OCI-LY7 (cell line): ENCODE data around the gene ANXA4. TPM values are rescaled to one million over a fixed set of nuclear protein-coding genes. Genes with fewer than 3 reads are reported as not detected.

Experiments used
- BruUV-seq: library from RNA; stranded (reverse); fragments of 400-500 nt; replicated peaks from 2 replicates; lab custom pipeline; 2021; lab: Mats Ljungman, UMichigan
- CTCF ChIA-PET: fragments of 300-600 bp; sonication (Branson Sonifier 250); formaldehyde crosslinking; loops from one replicate; lab custom pipeline; 2022; ENCODE audit warnings: antibody characterized with exemption; ENCODE audit not compliant: unreplicated experiment; lab: Charles Lee
- POLR2A ChIA-PET: fragments of 300-600 bp; sonication (Branson Sonifier 250); formaldehyde crosslinking; loops from one replicate; lab custom pipeline; 2022; ENCODE audit warnings: antibody characterized with exemption; lab: Charles Lee
- DNase-seq: peaks from one replicate; pipeline ENCODE4 v3.0.0-alpha.2; 2015; ENCODE audit warnings: low spot score
- H2AFZ ChIP-seq: fragments of 200-600 bp; sonication (generic), shearing (Covaris generic); 2 replicates; pipeline ENCODE4 v1.6.1; 2014; ENCODE audit warnings: mild to moderate bottlenecking, antibody characterized with exemption, low read length, moderate library complexity
- H3K27ac ChIP-seq: fragments of 200-600 bp; sonication (generic); 2 replicates; pipeline ENCODE4 v1.5.1; 2014; ENCODE audit warnings: mixed run types, low read depth, mild to moderate bottlenecking, moderate library complexity, low read length, inconsistent platforms; ENCODE audit not compliant: poor library complexity, severe bottlenecking
- H3K36me3 ChIP-seq: fragments of 200-600 bp; sonication (generic); 2 replicates; pipeline ENCODE4 v1.6.1; 2014; ENCODE audit warnings: mild to moderate bottlenecking, antibody characterized with exemption, low read length, moderate library complexity, mixed read lengths; ENCODE audit not compliant: insufficient read depth
- H3K4me1 ChIP-seq: fragments of 200-600 bp; sonication (generic); 2 replicates; pipeline ENCODE4 v1.5.1; 2014; ENCODE audit warnings: mild to moderate bottlenecking, low read length; ENCODE audit not compliant: insufficient read depth, poor library complexity, severe bottlenecking
- H3K4me2 ChIP-seq: fragments of 200-600 bp; sonication (generic); 2 replicates; pipeline ENCODE4 v1.6.1; 2014; ENCODE audit warnings: mild to moderate bottlenecking, low read length
- H3K4me3 ChIP-seq: fragments of 200-600 bp; sonication (generic); 2 replicates; pipeline ENCODE4 v1.5.1; 2014; ENCODE audit warnings: mild to moderate bottlenecking, low read depth, low read length; ENCODE audit not compliant: poor library complexity, severe bottlenecking
- H3K79me2 ChIP-seq: fragments of 200-600 bp; sonication (generic); 2 replicates; pipeline ENCODE4 v1.6.1; 2016; ENCODE audit warnings: low read depth, mild to moderate bottlenecking, low read length, moderate library complexity, mixed read lengths; ENCODE audit not compliant: insufficient read depth
- H3K9me2 ChIP-seq: fragments of 200-600 bp; sonication (generic); 2 replicates; pipeline ENCODE4 v1.6.1; 2016; ENCODE audit warnings: mild to moderate bottlenecking, low read length, mixed read lengths; ENCODE audit not compliant: insufficient read depth
- H3K9me3 ChIP-seq: fragments of 200-600 bp; sonication (generic); 2 replicates; pipeline ENCODE4 v1.6.1; 2014; ENCODE audit warnings: mild to moderate bottlenecking, mixed run types, low read length, mixed read lengths
- H4K20me1 ChIP-seq: fragments of 200-600 bp; sonication (generic); 2 replicates; pipeline ENCODE4 v1.6.1; 2014; ENCODE audit warnings: mild to moderate bottlenecking, antibody characterized with exemption, low read length, moderate library complexity, mixed read lengths; ENCODE audit not compliant: insufficient read depth
- EZH2phosphoT487 ChIP-seq: fragments of 200-600 bp; sonication (generic); IDR thresholded peaks from 2 replicates; pipeline ENCODE4 v1.6.1; 2018; ENCODE audit warnings: low read depth, borderline replicate concordance, mild to moderate bottlenecking, mixed run types, antibody characterized with exemption, low read length, moderate library complexity, mixed read lengths
- intact Hi-C: fragments of 100-400 bp; cut with micrococcal nuclease; formaldehyde crosslinking; loops from one replicate; pipeline ENCODE4 v1.10.0; 2022; ENCODE audit not compliant: unreplicated experiment
- total RNA-seq, 2 experiments: library from RNA; depleted of rRNA in 1 of 2; stranded (reverse); fragments of >200 nt in 1 of 2; shearing (Covaris generic) in 1 of 2; gene quantifications; 2 replicates each; pipeline ENCODE4 v1.2.3, GENCODE V29; 2014 to 2022
- TF ChIP-seq, protein P1 (sequence below): fragments of 200-600 bp; sonication (generic); conservative IDR thresholded peaks from 2 replicates; pipeline ENCODE4 v1.5.1; 2014; ENCODE audit warnings: mild to moderate bottlenecking, antibody characterized with exemption, low read length, moderate library complexity, mixed read lengths

Gene ANXA4
- total RNA-seq, 2 experiments from 2014 or later: 0.38 to 3.5 TPM

DNA sequence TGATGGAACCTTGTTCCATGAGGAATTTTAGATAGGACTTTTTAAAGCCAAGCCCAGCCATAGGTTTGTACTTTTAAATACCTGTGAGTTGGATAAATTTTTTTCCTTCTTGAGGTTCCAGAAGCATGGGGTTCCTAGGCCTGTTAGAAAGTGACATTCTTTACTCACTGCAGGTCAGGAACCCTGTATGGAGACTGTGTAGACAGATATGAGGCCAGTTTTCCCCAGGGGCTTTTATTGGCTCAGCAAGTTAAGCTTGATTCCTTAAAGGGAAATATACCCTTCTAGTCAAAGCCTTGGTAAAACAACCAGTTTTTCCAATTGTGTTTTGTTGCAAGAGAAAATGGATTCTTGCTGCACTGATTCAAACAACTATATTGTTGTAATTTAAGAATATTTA lies 49.1 kb downstream of the ANXA4 start:
- DNase-seq: peak; percentile 8
- H3K36me3 ChIP-seq: no peaks in the 10 kb centered on the region
- intact Hi-C loops: no loop called here
- H3K9me3 ChIP-seq: no peaks in the 10 kb centered on the region
- no TSS peak for BruUV-seq
- TF ChIP-seq EZH2phosphoT487: no peak
- TF ChIP-seq, protein P1, sequence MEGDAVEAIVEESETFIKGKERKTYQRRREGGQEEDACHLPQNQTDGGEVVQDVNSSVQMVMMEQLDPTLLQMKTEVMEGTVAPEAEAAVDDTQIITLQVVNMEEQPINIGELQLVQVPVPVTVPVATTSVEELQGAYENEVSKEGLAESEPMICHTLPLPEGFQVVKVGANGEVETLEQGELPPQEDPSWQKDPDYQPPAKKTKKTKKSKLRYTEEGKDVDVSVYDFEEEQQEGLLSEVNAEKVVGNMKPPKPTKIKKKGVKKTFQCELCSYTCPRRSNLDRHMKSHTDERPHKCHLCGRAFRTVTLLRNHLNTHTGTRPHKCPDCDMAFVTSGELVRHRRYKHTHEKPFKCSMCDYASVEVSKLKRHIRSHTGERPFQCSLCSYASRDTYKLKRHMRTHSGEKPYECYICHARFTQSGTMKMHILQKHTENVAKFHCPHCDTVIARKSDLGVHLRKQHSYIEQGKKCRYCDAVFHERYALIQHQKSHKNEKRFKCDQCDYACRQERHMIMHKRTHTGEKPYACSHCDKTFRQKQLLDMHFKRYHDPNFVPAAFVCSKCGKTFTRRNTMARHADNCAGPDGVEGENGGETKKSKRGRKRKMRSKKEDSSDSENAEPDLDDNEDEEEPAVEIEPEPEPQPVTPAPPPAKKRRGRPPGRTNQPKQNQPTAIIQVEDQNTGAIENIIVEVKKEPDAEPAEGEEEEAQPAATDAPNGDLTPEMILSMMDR: no peak
- no peaks in the 10 kb centered on the region for H3K79me2 ChIP-seq
- ChIA-PET CTCF (interaction anchor here (1.2 kb wide), 1 partner anchor 12 kb away, joined by 3 read pairs; no protein-coding TSS in a partner anchor), POLR2A (interaction anchor here (0.8 to 2.5 kb wide), 4 partner anchors 9 to 31 kb away, joined by 3 to 11 read pairs (median 7); no protein-coding TSS in a partner anchor)
- H4K20me1 ChIP-seq: no peaks in the 10 kb centered on the region
- peaks cover 36% of the 10 kb centered on the region for H3K4me1 ChIP-seq
- no peak overlapping the region for H3K27ac ChIP-seq
- peak overlapping the region; percentile 61 for H3K4me3 ChIP-seq
- peak overlapping the region; percentile 82 for H3K4me2 ChIP-seq
- no peaks in the 10 kb centered on the region for H3K9me2 ChIP-seq
- peak overlapping the region; percentile 99 for H2AFZ ChIP-seq

DNA sequence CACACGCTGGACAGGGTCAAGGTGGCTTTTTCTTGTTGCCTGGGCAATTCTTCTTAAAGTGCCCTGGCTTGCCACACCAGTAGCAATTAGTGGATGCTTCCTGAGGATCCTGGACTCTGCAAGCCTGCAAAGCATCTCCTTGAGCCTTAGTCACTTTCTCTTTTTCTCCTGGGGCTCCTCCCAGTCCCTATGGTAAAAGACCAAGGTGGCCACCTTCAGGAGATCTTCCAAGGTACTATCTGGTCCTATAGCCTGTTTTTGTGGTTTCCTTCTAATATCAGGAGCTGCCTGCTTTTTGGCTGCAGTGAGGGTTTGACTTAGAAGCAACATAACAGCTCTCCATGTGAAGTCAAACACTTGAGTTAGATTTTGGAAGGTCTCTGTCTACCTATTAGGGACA lies 54.2 kb downstream of the ANXA4 start:
- H3K9me2 ChIP-seq: no peaks in the 10 kb centered on the region
- H3K4me2 ChIP-seq: no peak overlapping the region
- H3K36me3 ChIP-seq: no peaks in the 10 kb centered on the region
- H2AFZ ChIP-seq: no peak overlapping the region
- no peak for DNase-seq
- no peaks in the 10 kb centered on the region for H3K79me2 ChIP-seq
- no peak overlapping the region for H3K4me3 ChIP-seq
- ChIA-PET POLR2A (interaction anchor here (0.6 to 1.2 kb wide), 2 partner anchors 15 to 330 kb away, joined by 3 read pairs; no protein-coding TSS in a partner anchor), CTCF (no interaction called here)
- no peaks in the 10 kb centered on the region for H4K20me1 ChIP-seq
- H3K9me3 ChIP-seq: no peaks in the 10 kb centered on the region; the same call in 1 of the 2 replicates
- TF ChIP-seq, protein P1: no peak
- no peak for TF ChIP-seq EZH2phosphoT487
- peaks cover 22% of the 10 kb centered on the region for H3K4me1 ChIP-seq
- no TSS peak for BruUV-seq
- no peak overlapping the region for H3K27ac ChIP-seq
- intact Hi-C loops: no loop called here

DNA sequence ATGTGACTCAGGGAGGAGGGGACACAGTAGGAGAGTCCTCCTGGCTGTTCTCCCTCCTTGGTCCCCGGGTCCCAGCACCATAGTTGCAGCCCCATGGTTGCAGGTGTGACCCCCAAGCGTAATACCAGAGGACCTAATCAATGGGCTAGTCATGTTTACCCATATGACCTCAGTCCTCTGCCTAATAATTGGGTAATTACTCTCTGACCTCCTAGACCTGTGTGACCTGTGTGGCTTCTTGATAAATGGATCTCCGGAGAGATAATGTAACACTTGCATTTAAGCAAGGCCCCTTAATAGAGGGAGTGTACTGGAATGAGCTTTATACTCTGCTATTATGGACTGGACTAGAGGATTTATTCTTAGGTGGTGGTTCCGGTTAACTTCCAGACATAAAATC lies 55.3 kb downstream of the ANXA4 start:
- ChIA-PET CTCF (no interaction called here), POLR2A (no interaction called here)
- intact Hi-C loops: no loop called here
- no peak for DNase-seq
- Histone ChIP-seq H4K20me1 (no peaks in the 10 kb centered on the region), H3K4me2 (no peak overlapping the region), H2AFZ (no peak overlapping the region), H3K79me2 (no peaks in the 10 kb centered on the region), H3K4me3 (no peak overlapping the region), H3K4me1 (peaks cover 18% of the 10 kb centered on the region), H3K9me3 (no peaks in the 10 kb centered on the region; the same call in 1 of the 2 replicates), H3K36me3 (no peaks in the 10 kb centered on the region), H3K9me2 (no peaks in the 10 kb centered on the region), H3K27ac (no peak overlapping the region)
- no TSS peak for BruUV-seq
- TF ChIP-seq, protein P1: no peak
- TF ChIP-seq EZH2phosphoT487: no peak
